Measurements from ENCODE around the gene PCDH15.

- no peak for TF ChIP-seq CTCF (IDR thresholded peaks at IDR 0.05; ENCODE audit: insufficient read depth, low read length, poor library complexity, severe bottlenecking)
- TF ChIP-seq EZH2phosphoT487 (conservative IDR thresholded peaks at IDR 0.05; ENCODE audit: low read length) = no peak
Observed at GRCh38 chr10:54776622-54777021, 24.4 kb downstream of the PCDH15 start.
